ENCODE measurements around the gene PRAMEF5.
"Not testable (repeated sequence)": the region's sequence is repeated elsewhere in the genome, so short reads cannot be mapped to it uniquely, and the experiment has no call there.

Gene PRAMEF5

GRCh38 chr1:13253898-13254297, at the start of gene PRAMEF5:
TSS of gene PRAMEF5 (plus strand) at chr1:13254198. CDS start at chr1:13259269, 5,071 bp downstream.
- not testable (repeated sequence) for DNase-seq

GRCh38 chr1:13208712-13209111, 45.3 kb upstream of the PRAMEF5 start:
- DNase-seq, result not testable (repeated sequence)

GRCh38 chr1:13216619-13217018, 37.4 kb upstream of the PRAMEF5 start:
- not testable (repeated sequence) for DNase-seq

GRCh38 chr1:13219203-13219602, 34.8 kb upstream of the PRAMEF5 start:
- not testable (repeated sequence) for DNase-seq

GRCh38 chr1:13222788-13223187, 31.2 kb upstream of the PRAMEF5 start:
- not testable (repeated sequence) for DNase-seq

- DNase-seq, result no peak
Measured at GRCh38 chr1:13224480-13225060, 29.4 kb upstream of the PRAMEF5 start.

GRCh38 chr1:13225675-13226204, 28.3 kb upstream of the PRAMEF5 start, which contains the start of gene PRAMEF18:
TSS of gene PRAMEF18 (minus strand) at chr1:13226154. CDS start at chr1:13226106, 48 bp downstream.
- not testable (repeated sequence) for DNase-seq

GRCh38 chr1:13227271-13228055, 26.5 kb upstream of the PRAMEF5 start:
- DNase-seq, result not testable (repeated sequence)

GRCh38 chr1:13228343-13228781, 25.6 kb upstream of the PRAMEF5 start:
- no peak for DNase-seq

GRCh38 chr1:13230096-13230495, 23.9 kb upstream of the PRAMEF5 start:
- DNase-seq, result not testable (repeated sequence)

GRCh38 chr1:13230601-13231000, 23.4 kb upstream of the PRAMEF5 start:
- not testable (repeated sequence) for DNase-seq

GRCh38 chr1:13231061-13231750, 22.8 kb upstream of the PRAMEF5 start:
- DNase-seq, result not testable (repeated sequence)

GRCh38 chr1:13232056-13232455, 21.9 kb upstream of the PRAMEF5 start:
- DNase-seq, result not testable (repeated sequence)

- DNase-seq, result not testable (repeated sequence)
Measured at GRCh38 chr1:13234057-13234456, 19.9 kb upstream of the PRAMEF5 start.

- not testable (repeated sequence) for DNase-seq
Measured at GRCh38 chr1:13237572-13237971, 16.4 kb upstream of the PRAMEF5 start.

GRCh38 chr1:13239633-13240032, 14.4 kb upstream of the PRAMEF5 start:
- DNase-seq, result not testable (repeated sequence)

- DNase-seq, result not testable (repeated sequence)
Measured at GRCh38 chr1:13243536-13244263, 10.3 kb upstream of the PRAMEF5 start.

GRCh38 chr1:13245841-13246553, 8.0 kb upstream of the PRAMEF5 start:
- DNase-seq, result not testable (repeated sequence)

GRCh38 chr1:13246554-13246871, 7.5 kb upstream of the PRAMEF5 start:
- not testable (repeated sequence) for DNase-seq

GRCh38 chr1:13247122-13247521, 6.9 kb upstream of the PRAMEF5 start:
- not testable (repeated sequence) for DNase-seq

GRCh38 chr1:13265124-13265523, 11.1 kb downstream of the PRAMEF5 start:
- DNase-seq, result not testable (repeated sequence)

GRCh38 chr1:13277016-13277415, 23.0 kb downstream of the PRAMEF5 start:
- not testable (repeated sequence) for DNase-seq
